ENCODE measurements around the gene FMOD.
"Not testable (repeated sequence)": the region's sequence is repeated elsewhere in the genome, so short reads cannot be mapped to it uniquely, and the experiment has no call there.

FMOD gene

GRCh38 chr1:203326830-203327683 is 23.9 kb downstream of the FMOD start:
- peak; percentile 40 for FAIRE-seq
- peak; percentile 57 for DNase-seq (ENCODE audit: low spot score)

- FAIRE-seq, result no peak
Measured at GRCh38 chr1:203325418-203326091, 25.4 kb downstream of the FMOD start.

GRCh38 chr1:203325026-203325417 is 25.9 kb downstream of the FMOD start:
- FAIRE-seq (no peak), DNase-seq (ENCODE audit: low spot score) (no peak)

More at GRCh38 chr1:203325418-203326091, 25.4 kb downstream of the FMOD start:
- no peak for DNase-seq (ENCODE audit: low spot score)

- no peak for FAIRE-seq
- no peak for DNase-seq (ENCODE audit: low spot score)
Measured at GRCh38 chr1:203324105-203325025, 26.6 kb downstream of the FMOD start.

- DNase-seq (ENCODE audit: low spot score), result no peak
- FAIRE-seq, result no peak
Measured at GRCh38 chr1:203323587-203323986, 27.3 kb downstream of the FMOD start.

GRCh38 chr1:203322500-203323179 is 28.3 kb downstream of the FMOD start:
- FAIRE-seq, result no peak

GRCh38 chr1:203321273-203322052 is 29.5 kb downstream of the FMOD start:
- no peak for FAIRE-seq
- DNase-seq (ENCODE audit: low spot score), result no peak

More at GRCh38 chr1:203322500-203323179, 28.3 kb downstream of the FMOD start:
- DNase-seq (ENCODE audit: low spot score), result no peak

GRCh38 chr1:203320591-203321272 is 30.2 kb downstream of the FMOD start:
- DNase-seq (ENCODE audit: low spot score) (no peak), FAIRE-seq (no peak)

GRCh38 chr1:203318229-203318517 is 32.7 kb downstream of the FMOD start:
- FAIRE-seq (no peak), DNase-seq (ENCODE audit: low spot score) (no peak)

- FAIRE-seq, result no peak
- DNase-seq (ENCODE audit: low spot score), result no peak
Measured at GRCh38 chr1:203317429-203318228, 33.3 kb downstream of the FMOD start.

GRCh38 chr1:203316626-203317093 is 34.3 kb downstream of the FMOD start:
- no peak for DNase-seq (ENCODE audit: low spot score)

GRCh38 chr1:203314025-203314759 is 36.7 kb downstream of the FMOD start:
- DNase-seq (ENCODE audit: low spot score); FAIRE-seq: not testable (repeated sequence)

More at GRCh38 chr1:203316626-203317093, 34.3 kb downstream of the FMOD start:
- no peak for FAIRE-seq

- FAIRE-seq, result no peak
- DNase-seq (ENCODE audit: low spot score), result no peak
Measured at GRCh38 chr1:203311368-203312301, 39.3 kb downstream of the FMOD start.

GRCh38 chr1:203308923-203309331 is 42.0 kb downstream of the FMOD start:
- no peak for FAIRE-seq

GRCh38 chr1:203308328-203308922 is 42.5 kb downstream of the FMOD start:
- DNase-seq (ENCODE audit: low spot score) (no peak), FAIRE-seq (no peak)

More at GRCh38 chr1:203308923-203309331, 42.0 kb downstream of the FMOD start:
- DNase-seq (ENCODE audit: low spot score), result no peak

GRCh38 chr1:203307641-203308126 is 43.2 kb downstream of the FMOD start:
- DNase-seq (ENCODE audit: low spot score), result no peak
- FAIRE-seq, result no peak

All from RCC 7860 (cell line).